ENCODE results near the gene TBC1D3G.
"Not testable (repeated sequence)": the region's sequence is repeated elsewhere in the genome, so short reads cannot be mapped to it uniquely, and the experiment has no call there.

The TBC1D3G gene

GRCh38 chr17:36323584-36323983, at the start of gene TBC1D3G:
Gene TBC1D3G, plus strand, starts transcription at chr17:36323884. Its CDS starts 1,528 bp downstream, at chr17:36325412.
- in situ Hi-C loops (cut with HindIII; ENCODE audit: low sequenced_read_pairs): not testable (repeated sequence)

- in situ Hi-C loops (cut with HindIII; ENCODE audit: low sequenced_read_pairs): not testable (repeated sequence)
These were observed 40.4 kb upstream of the TBC1D3G start for GRCh38 chr17:36283256-36283655.

GRCh38 chr17:36284219-36284618, 39.5 kb upstream of the TBC1D3G start:
- in situ Hi-C loops (cut with HindIII; ENCODE audit: low sequenced_read_pairs): not testable (repeated sequence)

- in situ Hi-C loops (cut with HindIII; ENCODE audit: low sequenced_read_pairs): not testable (repeated sequence)
These were observed 33.6 kb upstream of the TBC1D3G start for GRCh38 chr17:36289965-36290612.

- in situ Hi-C loops (cut with HindIII; ENCODE audit: low sequenced_read_pairs): not testable (repeated sequence)
These were observed 28.5 kb upstream of the TBC1D3G start for GRCh38 chr17:36295161-36295560.

GRCh38 chr17:36315736-36316135, 7.9 kb upstream of the TBC1D3G start:
- in situ Hi-C loops (cut with HindIII; ENCODE audit: low sequenced_read_pairs): not testable (repeated sequence)

- in situ Hi-C loops (cut with HindIII; ENCODE audit: low sequenced_read_pairs): not testable (repeated sequence)
These were observed 38.8 kb downstream of the TBC1D3G start for GRCh38 chr17:36362496-36362895.

- in situ Hi-C loops (cut with HindIII; ENCODE audit: low sequenced_read_pairs): not testable (repeated sequence)
These were observed 52.3 kb downstream of the TBC1D3G start for GRCh38 chr17:36375938-36376337.
